ENCODE measurements around the gene FRMPD2. TPM values are rescaled to one million over a fixed set of nuclear protein-coding genes. Genes with fewer than 3 reads are reported as not detected.

FRMPD2 gene
- total and polyA plus RNA-seq, 2 donors (not counting 3 experiments of a cell fraction or from before 2014, with no cell fraction given), result 0.42 TPM; not detected in 1

- no TSS peak for BruUV-seq (replicated peaks)
- Histone ChIP-seq H3K27me3 (ENCODE audit: control insufficient read depth in 2 of 2, insufficient read depth in 2 of 2, low read length in 2 of 2) (no peaks in the 10 kb centered on the region), H3K27ac (ENCODE audit: insufficient read depth, low read depth, low read length) (no peak overlapping the region), H3K36me3 (ENCODE audit: control insufficient read depth in 2 of 2, extremely low read depth in 1 of 2, insufficient read depth in 2 of 2, low read length in 2 of 2) (no peaks in the 10 kb centered on the region), H3K4me3 (replicated peaks in 1 of 3; ENCODE audit: insufficient read depth in 1 of 3, low read depth in 1 of 3, low read length in 3 of 3) (no peak overlapping the region), H3K9me3 (replicated peaks; ENCODE audit: control insufficient read depth, insufficient read depth, low read length) (no peaks in the 10 kb centered on the region), H3K79me2 (ENCODE audit: control insufficient read depth, insufficient read depth, low read length) (peaks cover 76% of the 10 kb centered on the region), H3K9me1 (replicated peaks; ENCODE audit: control insufficient read depth, extremely low read depth, insufficient read depth, low read length) (no peaks in the 10 kb centered on the region), H2AFZ (ENCODE audit: low read depth, low read length) (no peak overlapping the region), H3K4me1 (ENCODE audit: control insufficient read depth, extremely low read depth, insufficient read depth, low read length) (no peaks in the 10 kb centered on the region), H3K9ac (replicated peaks; ENCODE audit: extremely low read depth, insufficient read depth, low read length) (no peak overlapping the region), H3K4me2 (ENCODE audit: insufficient read depth, low read length) (no peak overlapping the region), H4K20me1 (replicated peaks; ENCODE audit: control insufficient read depth, extremely low read depth, insufficient read depth, low read length) (peaks cover 9% of the 10 kb centered on the region)
- POLR2A ChIA-PET, result no interaction called here
- CTCF ChIA-PET, result no interaction called here
- FAIRE-seq, result no peak
- intact Hi-C loops (cut with micrococcal nuclease), result no loop called here
- dilution Hi-C loops (cut with MboI; ENCODE audit: extremely low pct_ligation_motif_present, low sequenced_read_pairs), result no loop called here
- no peak for DNase-seq (ENCODE audit: low read depth, low spot score)
- no peak for TF ChIP-seq GATA2 (IDR thresholded peaks at IDR 0.05; ENCODE audit: insufficient read depth, insufficient read length, low read depth, low read length)
- no peak for TF ChIP-seq EZH2 (IDR thresholded peaks at IDR 0.05; ENCODE audit: borderline replicate concordance, low read depth, low read length, severe bottlenecking)
- TF ChIP-seq, protein P1, sequence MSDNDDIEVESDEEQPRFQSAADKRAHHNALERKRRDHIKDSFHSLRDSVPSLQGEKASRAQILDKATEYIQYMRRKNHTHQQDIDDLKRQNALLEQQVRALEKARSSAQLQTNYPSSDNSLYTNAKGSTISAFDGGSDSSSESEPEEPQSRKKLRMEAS (IDR thresholded peaks at IDR 0.05; ENCODE audit: insufficient read depth, insufficient read length), result no peak
- TF ChIP-seq FOS (IDR thresholded peaks at IDR 0.05; ENCODE audit: borderline replicate concordance, insufficient read depth, low read length), result no peak
- TF ChIP-seq POLR2AphosphoS5 (IDR thresholded peaks at IDR 0.05; ENCODE audit: insufficient read depth, low read depth, low read length), result no peak
These were observed 41.7 kb upstream of the FRMPD2 start for GRCh38 chr10:48316236-48316635.

DNA sequence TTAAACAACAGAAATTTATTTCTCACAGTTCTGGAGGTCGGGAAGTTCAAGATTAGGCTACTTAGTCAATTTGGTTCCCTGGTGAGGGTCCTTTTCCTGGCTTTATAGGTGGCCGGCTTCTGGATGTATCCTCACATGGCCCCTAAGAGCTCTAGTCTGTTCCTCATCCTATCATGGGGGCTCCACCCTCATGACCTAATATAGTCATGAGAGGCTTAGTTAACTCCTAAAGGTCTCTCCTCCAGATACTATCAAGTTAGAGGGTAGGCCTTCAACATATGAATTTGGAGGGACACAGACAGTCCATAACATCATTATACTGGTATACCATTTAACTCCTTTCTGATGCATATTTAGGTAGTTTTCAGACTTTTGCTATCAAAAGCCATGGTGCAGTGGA lies 39.6 kb upstream of the FRMPD2 start:
- Histone ChIP-seq H4K20me1 (replicated peaks; ENCODE audit: control insufficient read depth, extremely low read depth, insufficient read depth, low read length) (peaks cover 10% of the 10 kb centered on the region), H3K9me1 (replicated peaks; ENCODE audit: control insufficient read depth, extremely low read depth, insufficient read depth, low read length) (no peaks in the 10 kb centered on the region), H3K27ac (ENCODE audit: insufficient read depth, low read depth, low read length) (no peak overlapping the region), H3K9ac (replicated peaks; ENCODE audit: extremely low read depth, insufficient read depth, low read length) (no peak overlapping the region), H3K4me1 (ENCODE audit: control insufficient read depth, extremely low read depth, insufficient read depth, low read length) (peaks cover 10% of the 10 kb centered on the region), H3K4me2 (ENCODE audit: insufficient read depth, low read length) (no peak overlapping the region), H3K36me3 (ENCODE audit: control insufficient read depth in 2 of 2, extremely low read depth in 1 of 2, insufficient read depth in 2 of 2, low read length in 2 of 2) (no peaks in the 10 kb centered on the region), H3K79me2 (ENCODE audit: control insufficient read depth, insufficient read depth, low read length) (peaks cover 88% of the 10 kb centered on the region), H3K27me3 (ENCODE audit: control insufficient read depth in 2 of 2, insufficient read depth in 2 of 2, low read length in 2 of 2) (no peaks in the 10 kb centered on the region), H3K9me3 (replicated peaks; ENCODE audit: control insufficient read depth, insufficient read depth, low read length) (no peaks in the 10 kb centered on the region), H3K4me3 (replicated peaks in 1 of 3; ENCODE audit: insufficient read depth in 1 of 3, low read depth in 1 of 3, low read length in 3 of 3) (no peak overlapping the region), H2AFZ (ENCODE audit: low read depth, low read length) (no peak overlapping the region)
- ChIA-PET CTCF (no interaction called here), POLR2A (no interaction called here)
- FAIRE-seq, result no peak
- DNase-seq (ENCODE audit: low read depth, low spot score), result no peak
- TF ChIP-seq POLR2AphosphoS5 (IDR thresholded peaks at IDR 0.05; ENCODE audit: insufficient read depth, low read depth, low read length), result no peak
- no peak for TF ChIP-seq JUN (IDR thresholded peaks at IDR 0.05; ENCODE audit: borderline replicate concordance, insufficient read depth, insufficient read length, low read depth)
- no peak for TF ChIP-seq CTCF (IDR thresholded peaks at IDR 0.05; ENCODE audit: extremely low read depth in 1 of 2, insufficient read depth in 1 of 2, low read depth in 1 of 2, low read length in 2 of 2)
- no peak for TF ChIP-seq MYC (IDR thresholded peaks at IDR 0.05; ENCODE audit: low read depth, low read length)
- TF ChIP-seq, protein P1 (IDR thresholded peaks at IDR 0.05; ENCODE audit: insufficient read depth, insufficient read length), result no peak
- no peak for TF ChIP-seq FOS (IDR thresholded peaks at IDR 0.05; ENCODE audit: borderline replicate concordance, insufficient read depth, low read length)
- TF ChIP-seq POLR2A (IDR thresholded peaks at IDR 0.05; ENCODE audit: low read depth, low read length), result no peak
- no TSS peak for BruUV-seq (replicated peaks)
- dilution Hi-C loops (cut with MboI; ENCODE audit: extremely low pct_ligation_motif_present, low sequenced_read_pairs), result no loop called here
- intact Hi-C loops (cut with micrococcal nuclease), result no loop called here

Data from endothelial cell of umbilical vein (primary cell).